DOHH2 (cell line): ENCODE data around the gene KDM4C.

ENCODE experiments used
- EZH2phosphoT487 ChIP-seq: fragments of 200-600 bp; sonication (generic); IDR thresholded peaks from 2 replicates; pipeline ENCODE4 v1.6.1; 2017; ENCODE audit warnings: borderline replicate concordance, mild to moderate bottlenecking, antibody characterized with exemption, low read length, moderate library complexity, mixed read lengths
- TF ChIP-seq, protein P1 (sequence below): fragments of 200-600 bp; sonication (generic); IDR thresholded peaks from one replicate; pipeline ENCODE4 v1.5.1; 2014; ENCODE audit warnings: antibody characterized with exemption, mild to moderate bottlenecking, low read depth, low read length; ENCODE audit not compliant: poor library complexity, severe bottlenecking

DNA sequence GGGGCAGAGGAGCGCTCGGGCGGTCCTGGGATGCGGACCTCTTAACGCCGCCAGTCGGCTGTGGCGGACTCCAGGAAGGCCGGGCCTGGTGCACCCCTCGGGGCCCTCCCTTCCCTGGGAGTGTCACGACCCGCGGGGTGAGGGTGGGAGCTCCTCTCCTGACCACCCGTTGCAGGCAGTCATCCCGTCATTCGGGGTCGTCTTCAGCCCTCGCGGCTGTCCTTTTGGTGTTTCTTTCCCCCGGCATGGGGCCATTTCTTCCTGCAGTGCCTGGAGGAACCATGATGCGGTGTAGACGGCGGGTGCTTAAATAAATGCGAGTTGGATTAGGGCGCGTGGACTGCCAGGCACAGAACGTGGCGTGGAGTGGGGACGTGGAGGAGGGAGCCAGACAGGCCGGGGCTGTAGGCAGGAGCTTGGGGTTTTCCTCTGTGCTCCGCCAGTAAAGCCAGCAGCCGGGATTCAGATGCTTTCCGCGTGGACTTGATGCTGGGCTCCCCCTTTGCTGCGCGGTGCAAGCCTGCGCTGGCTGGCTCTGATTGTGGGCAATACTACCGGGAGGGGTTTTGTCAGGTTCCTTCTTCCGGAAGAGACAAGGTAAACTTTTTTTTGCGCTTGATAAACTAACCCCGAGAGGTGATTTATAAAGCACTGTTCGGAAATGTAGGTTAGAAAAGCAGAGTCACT, 868 bp downstream of the KDM4C start:
- TF ChIP-seq EZH2phosphoT487: no peak
- TF ChIP-seq, protein P1, sequence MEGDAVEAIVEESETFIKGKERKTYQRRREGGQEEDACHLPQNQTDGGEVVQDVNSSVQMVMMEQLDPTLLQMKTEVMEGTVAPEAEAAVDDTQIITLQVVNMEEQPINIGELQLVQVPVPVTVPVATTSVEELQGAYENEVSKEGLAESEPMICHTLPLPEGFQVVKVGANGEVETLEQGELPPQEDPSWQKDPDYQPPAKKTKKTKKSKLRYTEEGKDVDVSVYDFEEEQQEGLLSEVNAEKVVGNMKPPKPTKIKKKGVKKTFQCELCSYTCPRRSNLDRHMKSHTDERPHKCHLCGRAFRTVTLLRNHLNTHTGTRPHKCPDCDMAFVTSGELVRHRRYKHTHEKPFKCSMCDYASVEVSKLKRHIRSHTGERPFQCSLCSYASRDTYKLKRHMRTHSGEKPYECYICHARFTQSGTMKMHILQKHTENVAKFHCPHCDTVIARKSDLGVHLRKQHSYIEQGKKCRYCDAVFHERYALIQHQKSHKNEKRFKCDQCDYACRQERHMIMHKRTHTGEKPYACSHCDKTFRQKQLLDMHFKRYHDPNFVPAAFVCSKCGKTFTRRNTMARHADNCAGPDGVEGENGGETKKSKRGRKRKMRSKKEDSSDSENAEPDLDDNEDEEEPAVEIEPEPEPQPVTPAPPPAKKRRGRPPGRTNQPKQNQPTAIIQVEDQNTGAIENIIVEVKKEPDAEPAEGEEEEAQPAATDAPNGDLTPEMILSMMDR: no peak
